PC-9 (cell line): Measurements from ENCODE around the gene MARCHF3. TPM values are rescaled to one million over a fixed set of nuclear protein-coding genes. Genes with fewer than 3 reads are reported as not detected.

Experiments
- BruUV-seq: library from RNA; stranded (reverse); fragments of 400-500 nt; replicated peaks from 2 replicates; lab custom pipeline; 2021; lab: Mats Ljungman, UMichigan
- CTCF ChIA-PET: fragments of 300-600 bp; sonication (Branson Sonifier 250); formaldehyde crosslinking; loops from one replicate; lab custom pipeline; 2022; ENCODE audit warnings: antibody characterized with exemption; lab: Charles Lee
- POLR2A ChIA-PET: fragments of 300-600 bp; sonication (Branson Sonifier 250); formaldehyde crosslinking; loops from one replicate; lab custom pipeline; 2022; ENCODE audit warnings: antibody characterized with exemption; ENCODE audit not compliant: unreplicated experiment; lab: Charles Lee
- DNase-seq, 2 experiments: peaks; one replicate each; pipeline versions ENCODE4 v3.0.0 to v3.0.0-alpha.2; 2015 to 2022; ENCODE audit warnings: mixed read lengths in 1 of 2
- H2AFZ ChIP-seq: fragments of 200-600 bp; sonication (generic); 2 replicates; pipeline ENCODE4 v1.8.1; 2017; ENCODE audit warnings: antibody characterized with exemption
- H3F3A ChIP-seq: fragments of 200-600 bp; sonication (generic); 2 replicates; pipeline ENCODE4 v1.8.1; 2017; ENCODE audit warnings: antibody characterized with exemption, mild to moderate bottlenecking, low read depth; ENCODE audit not compliant: insufficient read depth
- H3K27ac ChIP-seq: fragments of 200-600 bp; sonication (generic); 2 replicates; pipeline ENCODE4 v1.6.1; 2016; ENCODE audit warnings: mixed run types
- H3K27me3 ChIP-seq: fragments of 200-600 bp; sonication (generic); 2 replicates; pipeline ENCODE4 v1.6.1; 2016; ENCODE audit warnings: low read depth, mixed run types; ENCODE audit not compliant: insufficient read depth
- H3K36me3 ChIP-seq: fragments of 200-600 bp; sonication (generic); 2 replicates; pipeline ENCODE4 v1.6.1; 2016; ENCODE audit warnings: low read depth, mixed run types
- H3K4me1 ChIP-seq: fragments of 200-600 bp; sonication (generic); replicated peaks from 2 replicates; pipeline ENCODE4 v1.6.1; 2016; ENCODE audit warnings: mixed run types; ENCODE audit not compliant: insufficient read depth
- H3K4me2 ChIP-seq: fragments of 200-600 bp; sonication (generic); 2 replicates; pipeline ENCODE4 v1.6.1; 2017; ENCODE audit warnings: mixed run types
- H3K4me3 ChIP-seq: fragments of 200-600 bp; sonication (generic); 2 replicates; pipeline ENCODE4 v1.6.1; 2016; ENCODE audit warnings: mixed run types
- H3K79me2 ChIP-seq: fragments of 200-600 bp; sonication (generic); 2 replicates; pipeline ENCODE4 v1.6.1; 2017; ENCODE audit warnings: low read depth, mixed run types
- H3K9me2 ChIP-seq: fragments of 200-600 bp; sonication (generic); 2 replicates; pipeline ENCODE4 v1.8.1; 2017; ENCODE audit warnings: mild to moderate bottlenecking; ENCODE audit not compliant: insufficient read depth
- H3K9me3 ChIP-seq: fragments of 200-600 bp; sonication (generic); 2 replicates; pipeline ENCODE4 v1.8.1; 2016; ENCODE audit warnings: low read depth; ENCODE audit not compliant: insufficient read depth
- H4K20me1 ChIP-seq: fragments of 200-600 bp; sonication (generic); 2 replicates; pipeline ENCODE4 v1.8.1; 2017; ENCODE audit not compliant: insufficient read depth
- EZH2 ChIP-seq: fragments of 200-600 bp; sonication (generic); IDR thresholded peaks from 2 replicates; pipeline ENCODE4 v1.8.0; 2017; ENCODE audit warnings: antibody characterized with exemption, low read depth
- intact Hi-C: fragments of 100-400 bp; cut with micrococcal nuclease; formaldehyde crosslinking; loops from one replicate; pipeline ENCODE4 v1.10.0; 2022; ENCODE audit not compliant: unreplicated experiment
- total RNA-seq: library from RNA; stranded (reverse); gene quantifications from 2 replicates; pipeline ENCODE4 v1.2.3, GENCODE V29; 2021
- TF ChIP-seq, protein P1 (sequence below): fragments of 200-600 bp; sonication (generic); conservative IDR thresholded peaks from 2 replicates; pipeline ENCODE4 v1.6.1; 2017; ENCODE audit warnings: mixed run types, antibody characterized with exemption, mild to moderate bottlenecking, moderate library complexity

Gene MARCHF3
- total RNA-seq, 1 experiment from 2014 or later: 0.35 TPM

DNA sequence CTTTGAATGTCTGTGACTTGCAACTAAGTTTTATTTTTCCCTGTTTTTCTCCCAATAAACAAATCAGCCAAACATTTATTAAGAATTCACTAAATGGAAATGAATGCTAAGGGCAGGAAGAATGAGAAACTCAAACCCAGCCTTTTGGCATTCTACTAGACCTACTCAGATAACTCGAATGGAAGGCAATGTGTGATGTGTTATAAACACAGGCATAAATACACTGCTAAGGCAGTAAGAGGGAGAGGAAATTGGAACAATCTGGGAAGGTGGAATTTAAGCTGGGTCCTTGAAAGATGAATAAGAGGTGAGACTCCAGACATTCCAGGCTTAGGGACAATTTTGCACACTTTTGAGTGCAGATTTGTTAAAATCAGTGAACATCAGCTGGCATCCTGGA is 34.7 kb downstream of the MARCHF3 start:
- H3K79me2 ChIP-seq: no peaks in the 10 kb centered on the region
- BruUV-seq: no TSS peak

DNA sequence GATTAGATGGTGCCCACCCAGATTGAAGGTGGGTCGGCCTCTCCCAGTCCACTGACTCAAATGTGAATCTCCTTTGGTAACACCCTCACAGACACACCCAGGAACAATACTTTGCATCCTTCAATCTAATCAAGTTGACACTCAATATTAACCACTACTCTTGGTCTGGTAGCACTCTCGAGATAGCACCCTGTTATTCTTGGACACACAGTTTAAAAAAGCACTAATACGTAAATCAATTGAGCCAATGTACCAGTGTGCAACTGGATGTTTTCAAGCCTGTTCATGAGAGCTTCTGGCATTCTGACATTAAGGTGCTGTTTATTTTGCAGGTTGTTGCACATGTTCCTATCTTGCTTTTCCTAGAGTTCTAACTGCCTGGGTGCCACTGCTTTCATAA is 35.3 kb downstream of the MARCHF3 start:
- H3K27ac ChIP-seq: no peak overlapping the region
- H3K9me2 ChIP-seq: no peaks in the 10 kb centered on the region
- intact Hi-C loops: no loop called here
- no peak overlapping the region for H2AFZ ChIP-seq
- no peaks in the 10 kb centered on the region for H3K9me3 ChIP-seq
- no peaks in the 10 kb centered on the region for H3K27me3 ChIP-seq
- H3K4me2 ChIP-seq: no peak overlapping the region
- TF ChIP-seq EZH2: no peak
- TF ChIP-seq, protein P1, sequence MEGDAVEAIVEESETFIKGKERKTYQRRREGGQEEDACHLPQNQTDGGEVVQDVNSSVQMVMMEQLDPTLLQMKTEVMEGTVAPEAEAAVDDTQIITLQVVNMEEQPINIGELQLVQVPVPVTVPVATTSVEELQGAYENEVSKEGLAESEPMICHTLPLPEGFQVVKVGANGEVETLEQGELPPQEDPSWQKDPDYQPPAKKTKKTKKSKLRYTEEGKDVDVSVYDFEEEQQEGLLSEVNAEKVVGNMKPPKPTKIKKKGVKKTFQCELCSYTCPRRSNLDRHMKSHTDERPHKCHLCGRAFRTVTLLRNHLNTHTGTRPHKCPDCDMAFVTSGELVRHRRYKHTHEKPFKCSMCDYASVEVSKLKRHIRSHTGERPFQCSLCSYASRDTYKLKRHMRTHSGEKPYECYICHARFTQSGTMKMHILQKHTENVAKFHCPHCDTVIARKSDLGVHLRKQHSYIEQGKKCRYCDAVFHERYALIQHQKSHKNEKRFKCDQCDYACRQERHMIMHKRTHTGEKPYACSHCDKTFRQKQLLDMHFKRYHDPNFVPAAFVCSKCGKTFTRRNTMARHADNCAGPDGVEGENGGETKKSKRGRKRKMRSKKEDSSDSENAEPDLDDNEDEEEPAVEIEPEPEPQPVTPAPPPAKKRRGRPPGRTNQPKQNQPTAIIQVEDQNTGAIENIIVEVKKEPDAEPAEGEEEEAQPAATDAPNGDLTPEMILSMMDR: no peak
- H3K4me1 ChIP-seq: no peaks in the 10 kb centered on the region
- H3K36me3 ChIP-seq: no peaks in the 10 kb centered on the region
- H4K20me1 ChIP-seq: no peaks in the 10 kb centered on the region
- DNase-seq: no peak
- ChIA-PET POLR2A (no interaction called here), CTCF (no interaction called here)
- no TSS peak for BruUV-seq
- H3K4me3 ChIP-seq: no peak overlapping the region
- H3F3A ChIP-seq: no peaks in the 10 kb centered on the region
- no peaks in the 10 kb centered on the region for H3K79me2 ChIP-seq

More for the DNA sequence above, 34.7 kb downstream of the MARCHF3 start:
- CTCF ChIA-PET: no interaction called here
- POLR2A ChIA-PET: interaction anchor here (0.6 kb wide), 1 partner anchor 414 kb away, joined by 3 read pairs; no protein-coding TSS in a partner anchor
- intact Hi-C loops: no loop called here
- Histone ChIP-seq H3K9me2 (no peaks in the 10 kb centered on the region), H3K4me3 (no peak overlapping the region), H3K27ac (no peak overlapping the region), H3K4me2 (no peak overlapping the region), H3F3A (no peaks in the 10 kb centered on the region), H4K20me1 (no peaks in the 10 kb centered on the region), H3K4me1 (no peaks in the 10 kb centered on the region), H2AFZ (no peak overlapping the region), H3K9me3 (no peaks in the 10 kb centered on the region), H3K27me3 (no peaks in the 10 kb centered on the region), H3K36me3 (no peaks in the 10 kb centered on the region)
- TF ChIP-seq, protein P1: no peak
- no peak for TF ChIP-seq EZH2
- DNase-seq: no peak

DNA sequence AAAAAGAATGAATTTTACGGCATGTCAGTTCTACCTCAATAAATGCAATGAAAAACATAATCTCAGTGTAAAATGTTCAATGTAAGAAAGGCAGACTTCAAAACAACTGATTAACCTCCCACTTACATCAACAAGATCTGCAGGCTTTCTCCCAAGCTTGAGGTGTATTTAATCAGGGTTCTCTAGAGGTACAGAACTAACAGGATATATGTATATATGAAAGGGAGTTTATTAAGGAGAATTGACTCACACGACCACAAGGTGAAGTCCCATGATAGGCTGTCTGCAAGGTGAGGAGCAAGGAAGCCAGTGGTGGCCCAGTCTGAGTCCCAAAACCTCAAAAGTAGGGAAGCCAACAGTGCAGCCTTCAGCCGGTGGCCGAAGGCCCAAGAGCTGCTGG is 35.9 kb downstream of the MARCHF3 start:
- ChIA-PET POLR2A (no interaction called here), CTCF (no interaction called here)
- Histone ChIP-seq H3K27ac (no peak overlapping the region), H3K4me3 (no peak overlapping the region), H3K27me3 (no peaks in the 10 kb centered on the region), H4K20me1 (no peaks in the 10 kb centered on the region), H3F3A (no peaks in the 10 kb centered on the region), H3K36me3 (no peaks in the 10 kb centered on the region), H3K79me2 (no peaks in the 10 kb centered on the region), H3K9me3 (no peaks in the 10 kb centered on the region), H2AFZ (no peak overlapping the region), H3K9me2 (no peaks in the 10 kb centered on the region), H3K4me1 (no peaks in the 10 kb centered on the region), H3K4me2 (no peak overlapping the region)
- intact Hi-C loops: no loop called here
- DNase-seq: no peak
- BruUV-seq: no TSS peak
- TF ChIP-seq, protein P1: no peak
- no peak for TF ChIP-seq EZH2
